Measurements from ENCODE around the gene METTL3. TPM values are rescaled to one million over a fixed set of nuclear protein-coding genes. Genes with fewer than 3 reads are reported as not detected.

METTL3 gene
- total and polyA plus RNA-seq, 2 experiments from 2014 or later = 59.7 to 69.2 TPM

DNA sequence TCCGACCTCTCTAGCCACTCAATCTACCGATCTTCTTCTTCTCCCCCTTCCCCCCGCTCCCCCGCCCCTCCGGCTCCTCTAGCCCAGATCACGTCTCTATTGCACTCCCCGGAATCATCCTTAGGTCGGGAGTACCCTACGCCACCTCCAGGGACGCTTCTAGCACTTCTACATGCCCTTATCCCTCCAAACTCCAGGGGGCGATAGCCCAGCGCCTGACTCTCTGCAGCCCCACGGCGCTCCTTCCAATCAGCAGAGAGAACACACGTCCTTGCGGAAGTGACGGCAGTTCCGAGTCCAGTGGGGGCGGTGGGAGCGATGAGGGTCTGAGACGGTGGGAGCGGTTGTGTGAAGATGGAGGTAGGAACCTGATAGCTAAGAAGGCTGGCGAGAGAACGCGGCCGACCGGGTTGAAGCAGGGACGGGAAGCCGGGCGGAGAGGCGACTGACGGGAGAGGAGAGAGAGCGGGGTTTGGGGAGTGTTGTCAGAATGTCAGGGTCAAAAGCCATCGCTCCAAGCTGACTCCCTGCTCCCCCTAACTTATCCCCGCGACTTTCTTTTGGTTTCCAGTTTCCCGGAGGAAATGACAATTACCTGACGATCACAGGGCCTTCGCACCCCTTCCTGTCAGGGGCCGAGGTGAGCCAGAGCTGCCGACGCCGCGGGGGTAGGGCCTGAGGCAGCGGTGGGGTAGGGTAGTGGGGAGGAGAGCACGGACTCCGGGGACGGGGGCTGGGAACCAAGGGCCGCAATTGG lies 34.0 kb downstream of the METTL3 start, which contains the start of the genes RAB2B and TOX4:
Gene RAB2B (minus strand): TSS at position 35 of the 757 bp plus-strand sequence. CDS start 87 bp downstream, outside the sequence.
Gene TOX4 (plus strand): TSS at position 271 of the 757 bp plus-strand sequence. CDS start 84 bp downstream, at position 355.
- Histone ChIP-seq H3K9me3 (ENCODE audit: low read depth) (no peaks in the 10 kb centered on the region), H3K27me3 (no peaks in the 10 kb centered on the region), H3K4me1 (ENCODE audit: low read depth) (peaks cover 10% of the 10 kb centered on the region), H3K27ac (peak within 1 kb of the TSS; percentile 94), H3K4me3 (peak within 1 kb of the TSS; percentile 94), H3K36me3 (peaks cover 15% of the 10 kb centered on the region)
- TF ChIP-seq, protein P1, sequence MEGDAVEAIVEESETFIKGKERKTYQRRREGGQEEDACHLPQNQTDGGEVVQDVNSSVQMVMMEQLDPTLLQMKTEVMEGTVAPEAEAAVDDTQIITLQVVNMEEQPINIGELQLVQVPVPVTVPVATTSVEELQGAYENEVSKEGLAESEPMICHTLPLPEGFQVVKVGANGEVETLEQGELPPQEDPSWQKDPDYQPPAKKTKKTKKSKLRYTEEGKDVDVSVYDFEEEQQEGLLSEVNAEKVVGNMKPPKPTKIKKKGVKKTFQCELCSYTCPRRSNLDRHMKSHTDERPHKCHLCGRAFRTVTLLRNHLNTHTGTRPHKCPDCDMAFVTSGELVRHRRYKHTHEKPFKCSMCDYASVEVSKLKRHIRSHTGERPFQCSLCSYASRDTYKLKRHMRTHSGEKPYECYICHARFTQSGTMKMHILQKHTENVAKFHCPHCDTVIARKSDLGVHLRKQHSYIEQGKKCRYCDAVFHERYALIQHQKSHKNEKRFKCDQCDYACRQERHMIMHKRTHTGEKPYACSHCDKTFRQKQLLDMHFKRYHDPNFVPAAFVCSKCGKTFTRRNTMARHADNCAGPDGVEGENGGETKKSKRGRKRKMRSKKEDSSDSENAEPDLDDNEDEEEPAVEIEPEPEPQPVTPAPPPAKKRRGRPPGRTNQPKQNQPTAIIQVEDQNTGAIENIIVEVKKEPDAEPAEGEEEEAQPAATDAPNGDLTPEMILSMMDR (IDR thresholded peaks at IDR 0.05; ENCODE audit: low read depth, low read length) = peak; percentile 99
- DNase-seq (ENCODE audit: low read depth in 1 of 2, low spot score in 1 of 2) = peak; percentile 98 to 99

DNA sequence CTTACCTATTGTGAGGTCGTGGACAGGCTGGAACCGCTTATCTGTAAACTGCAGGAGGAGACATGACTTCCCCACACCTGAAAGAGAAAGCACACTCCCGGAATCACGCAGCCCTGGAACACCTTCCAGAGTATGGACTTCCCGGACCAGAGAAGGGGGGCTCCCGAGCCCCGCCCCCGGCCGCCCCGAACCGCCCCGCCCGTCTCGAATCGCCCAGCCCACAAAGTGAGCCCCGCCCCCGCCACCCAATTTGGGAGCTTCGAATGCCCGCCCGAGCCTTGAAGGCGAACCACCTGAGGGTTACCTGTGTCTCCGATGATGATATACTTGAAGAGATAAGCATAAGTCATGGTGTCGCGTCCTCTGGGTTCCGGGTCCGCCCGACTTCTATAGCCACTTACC lies 34.6 kb downstream of the METTL3 start:
- Histone ChIP-seq H3K4me1 (ENCODE audit: low read depth) (peaks cover 10% of the 10 kb centered on the region), H3K9me3 (ENCODE audit: low read depth) (no peaks in the 10 kb centered on the region), H3K36me3 (peaks cover 11% of the 10 kb centered on the region), H3K4me3 (peak overlapping the region; percentile 94), H3K27me3 (no peaks in the 10 kb centered on the region), H3K27ac (peak overlapping the region; percentile 77)
- TF ChIP-seq, protein P1 (IDR thresholded peaks at IDR 0.05; ENCODE audit: low read depth, low read length) = no peak
- no peak for DNase-seq (ENCODE audit: low read depth in 1 of 2, low spot score in 1 of 2)

DNA sequence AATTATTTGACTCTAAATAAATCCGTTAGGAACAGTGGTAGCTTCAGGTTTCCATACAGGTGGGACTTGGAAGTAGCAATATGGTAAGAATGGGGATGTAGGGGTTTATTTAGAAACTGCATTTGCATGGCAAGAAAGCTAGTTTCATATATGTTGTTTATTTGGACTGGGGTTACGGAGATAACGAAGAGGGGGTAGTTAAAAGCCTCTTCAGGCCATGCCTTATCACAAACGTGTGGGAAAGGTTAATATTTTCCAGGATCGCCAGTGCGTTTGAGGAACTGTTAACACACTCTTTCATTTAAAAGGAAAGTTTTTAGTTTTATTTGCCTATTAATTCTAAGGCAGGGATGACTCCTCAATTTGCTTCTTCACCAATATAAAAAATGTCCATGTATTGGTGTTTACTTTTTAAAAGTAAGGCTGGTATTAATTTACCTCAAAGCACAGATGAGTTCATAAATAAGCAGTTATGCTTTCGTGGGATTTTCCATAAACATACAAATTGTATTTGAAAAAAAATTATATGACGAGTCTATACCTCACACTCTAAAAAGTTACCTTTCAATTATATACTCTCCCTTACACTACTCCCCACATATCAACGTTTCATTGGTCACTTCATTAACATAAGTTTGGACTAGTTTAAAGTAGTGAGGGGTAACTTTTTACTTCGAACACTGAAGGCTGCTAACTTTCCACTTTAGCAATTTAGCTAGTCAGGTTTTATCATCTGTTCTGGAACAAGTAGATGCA lies 35.2 kb downstream of the METTL3 start:
- no peak for DNase-seq (ENCODE audit: low read depth in 1 of 2, low spot score in 1 of 2)
- H3K4me1 ChIP-seq (ENCODE audit: low read depth) = peaks cover 10% of the 10 kb centered on the region
- peak overlapping the region; percentile 77 for H3K27ac ChIP-seq
- peak overlapping the region; percentile 94 for H3K4me3 ChIP-seq
- peaks cover 10% of the 10 kb centered on the region for H3K36me3 ChIP-seq
- TF ChIP-seq, protein P1 (IDR thresholded peaks at IDR 0.05; ENCODE audit: low read depth, low read length) = no peak
- no peaks in the 10 kb centered on the region for H3K27me3 ChIP-seq
- no peaks in the 10 kb centered on the region for H3K9me3 ChIP-seq (ENCODE audit: low read depth)

DNA sequence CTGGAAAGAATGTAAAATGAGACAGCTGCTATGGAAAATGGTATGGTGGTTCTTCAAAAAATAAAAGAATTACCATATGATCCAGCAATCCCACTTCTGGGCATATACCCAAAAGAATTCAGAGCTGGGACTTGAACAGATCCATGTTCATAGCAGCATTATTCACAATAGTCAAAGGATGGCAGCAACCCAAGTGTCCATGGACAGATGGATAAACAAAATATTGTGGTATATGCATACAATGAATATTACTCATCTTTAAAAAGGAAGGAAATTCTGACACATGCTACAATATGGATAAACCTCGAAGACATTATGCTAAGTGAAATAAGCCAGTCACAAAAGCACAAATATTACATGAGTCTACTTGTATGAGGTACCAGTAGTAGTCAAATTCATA lies 43.5 kb downstream of the METTL3 start:
- DNase-seq (ENCODE audit: low read depth in 1 of 2, low spot score in 1 of 2) = peak in 1 of 2 donors; percentile 91
- no peak overlapping the region for H3K27ac ChIP-seq

More for the DNA sequence above, 43.5 kb downstream of the METTL3 start:
- H3K4me3 ChIP-seq = no peak overlapping the region
- H3K27me3 ChIP-seq = no peaks in the 10 kb centered on the region
- H3K4me1 ChIP-seq (ENCODE audit: low read depth) = no peaks in the 10 kb centered on the region
- TF ChIP-seq, protein P1 (IDR thresholded peaks at IDR 0.05; ENCODE audit: low read depth, low read length) = no peak
- H3K36me3 ChIP-seq = peaks cover 34% of the 10 kb centered on the region
- no peaks in the 10 kb centered on the region for H3K9me3 ChIP-seq (ENCODE audit: low read depth)
